Fibroblast of upper back skin (primary cell): ENCODE data around the gene PBX4.

Source experiments
- DNase-seq: peaks from one replicate; pipeline ENCODE4 v3.0.0-alpha.2; 2013

PBX4 gene

DNA sequence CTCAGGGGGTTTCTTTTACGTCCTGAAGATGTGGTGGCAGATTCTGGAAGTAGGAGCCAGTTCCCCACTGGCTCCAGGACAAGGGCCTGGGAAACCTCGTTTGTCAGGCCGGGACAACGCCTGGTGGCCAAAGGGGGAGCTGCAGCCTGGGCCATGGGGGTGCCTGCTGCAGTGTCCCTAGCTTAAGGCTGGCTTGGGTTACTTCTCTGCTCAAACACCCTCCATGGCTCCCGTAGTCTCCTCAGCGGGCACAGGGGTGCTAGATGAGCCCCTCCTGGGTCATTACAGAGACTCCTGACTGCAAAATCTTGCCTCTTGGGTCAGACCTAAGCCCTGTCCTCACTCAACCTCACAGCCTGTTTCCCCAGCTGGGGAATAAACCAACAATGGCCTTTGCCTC, 65.7 kb downstream of the PBX4 start:
- DNase-seq, result no peak

- peak; percentile 26 for DNase-seq
Measured at GRCh38 chr19:19551853-19552192, 66.7 kb downstream of the PBX4 start.

DNA sequence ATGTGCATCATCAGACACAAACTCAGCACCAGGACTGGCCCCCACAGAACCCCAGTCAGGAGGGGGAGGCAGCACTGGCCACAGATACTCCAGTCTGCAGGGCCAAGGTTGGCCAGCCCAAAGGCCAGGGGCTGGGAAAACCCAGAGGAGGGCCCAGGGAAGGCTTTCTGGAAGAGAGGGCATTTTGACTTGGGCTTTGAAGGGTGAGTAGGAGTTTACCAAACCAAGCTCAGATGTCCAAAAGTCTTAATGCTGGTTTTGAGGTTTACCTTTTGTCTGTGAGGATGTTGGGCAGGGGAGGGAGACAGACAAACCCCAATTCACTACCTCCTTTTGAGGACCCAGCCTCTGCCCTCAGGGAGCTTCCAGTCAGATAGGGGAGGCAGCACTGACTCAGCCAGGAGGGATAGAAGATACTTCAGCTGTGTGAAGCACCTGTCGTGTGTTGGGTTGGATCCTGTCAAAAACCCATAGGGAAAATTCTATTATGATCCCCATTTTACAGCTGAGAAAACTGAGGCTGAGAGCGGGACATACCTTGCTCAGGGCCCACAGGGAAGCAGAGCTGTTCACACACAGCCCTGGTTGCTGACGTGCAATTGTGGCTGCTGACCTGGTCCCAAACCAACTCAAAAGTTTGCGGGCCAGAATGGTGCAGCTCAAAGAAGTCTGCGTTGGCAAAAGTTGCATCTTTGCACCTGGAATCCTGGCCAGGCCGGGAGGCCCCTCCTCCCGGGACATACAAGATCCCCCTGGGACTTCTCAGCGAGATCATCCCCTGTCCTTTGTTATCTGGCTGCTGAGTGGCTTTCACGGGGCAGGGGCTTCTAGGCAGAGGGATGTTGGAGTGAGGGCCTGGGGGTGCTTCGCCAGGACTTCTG, 67.3 kb downstream of the PBX4 start:
- DNase-seq, result no peak

DNA sequence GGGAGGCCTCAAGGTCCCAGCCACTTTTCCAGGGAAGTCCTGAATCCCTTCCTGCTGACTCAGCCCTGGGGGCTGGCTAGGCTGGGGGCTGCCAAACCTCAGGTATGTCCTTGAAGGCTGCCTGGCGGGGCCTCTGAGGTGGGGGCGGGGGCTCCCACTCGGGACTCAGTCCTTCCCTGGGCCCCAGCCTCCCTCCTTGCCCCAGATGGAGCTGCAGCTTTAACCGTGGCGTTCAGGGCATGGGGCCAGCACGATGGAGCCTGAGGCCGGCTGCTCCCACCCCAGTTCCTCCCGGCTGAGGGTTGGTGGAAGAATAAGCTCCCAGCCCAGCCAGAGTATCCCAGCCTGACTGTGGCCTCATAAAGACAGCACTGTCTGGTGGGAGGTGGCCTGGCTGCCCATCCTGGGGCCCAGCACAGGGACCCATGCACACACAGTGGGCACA, 68.0 kb downstream of the PBX4 start:
- peak; percentile 94 for DNase-seq

DNA sequence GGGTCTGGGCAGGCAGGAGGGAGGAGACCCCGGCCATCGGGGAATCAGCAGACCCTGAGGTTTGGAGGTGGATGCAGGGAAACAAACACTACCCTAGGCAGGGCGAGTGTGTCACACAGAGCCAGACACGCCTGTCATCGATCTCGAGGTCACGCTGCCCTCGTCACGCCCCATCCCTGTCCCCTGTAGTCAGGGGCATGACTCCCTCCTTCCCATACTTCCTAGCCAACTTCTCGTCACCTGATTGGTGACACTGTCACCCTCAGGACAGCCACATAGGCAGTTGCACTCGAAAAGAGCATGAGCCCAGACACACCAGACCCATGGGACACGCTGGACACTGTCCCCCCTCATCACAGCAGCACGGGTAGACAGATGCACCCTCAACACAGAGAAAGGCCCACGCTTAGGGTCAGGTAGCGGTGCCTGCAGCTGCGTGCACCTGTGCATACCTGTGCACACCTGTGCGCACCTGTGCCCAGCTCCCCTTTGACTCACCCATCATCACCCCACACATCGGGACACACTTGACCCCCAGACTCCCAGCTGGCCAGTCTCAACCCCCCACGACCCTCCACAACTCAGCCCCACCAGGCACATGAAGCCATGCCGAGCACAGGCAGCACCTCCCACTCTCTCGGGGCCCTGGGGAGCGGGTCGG, 68.6 kb downstream of the PBX4 start:
- DNase-seq, result no peak

- peak; percentile 27 for DNase-seq
Measured at GRCh38 chr19:19548915-19549759, 69.3 kb downstream of the PBX4 start.

- DNase-seq, result no peak
Measured at GRCh38 chr19:19547674-19548336, 70.7 kb downstream of the PBX4 start.

GRCh38 chr19:19546751-19547162, 71.7 kb downstream of the PBX4 start:
- DNase-seq, result no peak

DNA sequence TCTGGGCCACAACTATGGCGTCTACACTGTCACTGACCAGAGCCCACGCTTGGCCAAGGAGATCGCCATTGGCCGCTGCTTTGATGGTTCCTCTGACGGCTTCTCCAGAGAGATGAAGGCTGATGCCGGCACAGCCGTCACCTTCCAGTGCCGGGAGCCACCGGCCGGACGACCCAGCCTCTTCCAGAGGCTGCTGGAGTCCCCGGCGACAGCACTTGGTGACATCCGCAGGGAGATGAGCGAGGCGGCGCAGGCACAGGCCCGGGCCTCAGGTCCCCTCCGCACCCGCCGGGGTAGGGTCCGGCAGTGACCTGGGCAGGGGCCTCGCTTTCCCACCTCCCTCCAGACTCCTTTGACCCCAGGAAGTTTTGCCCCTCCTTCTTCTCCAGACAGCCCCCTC, 72.8 kb downstream of the PBX4 start:
- DNase-seq, result no peak

GRCh38 chr19:19544954-19545591, 73.4 kb downstream of the PBX4 start:
- DNase-seq, result no peak

- DNase-seq, result no peak
Measured at GRCh38 chr19:19544257-19544953, 74.1 kb downstream of the PBX4 start.

- DNase-seq, result no peak
Measured at GRCh38 chr19:19543640-19544039, 74.8 kb downstream of the PBX4 start.

DNA sequence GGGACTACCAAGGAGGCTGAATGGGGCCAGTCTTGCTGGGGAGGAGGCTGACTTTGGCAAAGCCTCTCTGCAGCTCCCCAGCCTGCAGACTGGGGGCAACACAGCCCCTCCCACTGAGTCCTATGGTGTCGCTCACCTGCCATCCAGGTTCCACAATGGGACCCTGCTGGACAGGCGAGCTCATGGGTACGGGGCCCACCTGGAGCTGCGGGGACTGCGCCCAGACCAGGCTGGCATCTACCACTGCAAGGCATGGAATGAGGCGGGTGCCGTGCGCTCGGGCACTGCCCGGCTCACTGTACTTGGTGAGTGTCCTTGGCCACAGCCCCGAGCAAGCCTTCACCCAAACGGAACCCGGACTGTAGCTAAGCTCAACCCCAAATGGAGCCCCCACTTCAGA, 75.4 kb downstream of the PBX4 start:
- DNase-seq, result no peak

GRCh38 chr19:19542507-19542906, 76.0 kb downstream of the PBX4 start:
- DNase-seq, result no peak

- no peak for DNase-seq
Measured at GRCh38 chr19:19541616-19542015, 76.9 kb downstream of the PBX4 start.

DNA sequence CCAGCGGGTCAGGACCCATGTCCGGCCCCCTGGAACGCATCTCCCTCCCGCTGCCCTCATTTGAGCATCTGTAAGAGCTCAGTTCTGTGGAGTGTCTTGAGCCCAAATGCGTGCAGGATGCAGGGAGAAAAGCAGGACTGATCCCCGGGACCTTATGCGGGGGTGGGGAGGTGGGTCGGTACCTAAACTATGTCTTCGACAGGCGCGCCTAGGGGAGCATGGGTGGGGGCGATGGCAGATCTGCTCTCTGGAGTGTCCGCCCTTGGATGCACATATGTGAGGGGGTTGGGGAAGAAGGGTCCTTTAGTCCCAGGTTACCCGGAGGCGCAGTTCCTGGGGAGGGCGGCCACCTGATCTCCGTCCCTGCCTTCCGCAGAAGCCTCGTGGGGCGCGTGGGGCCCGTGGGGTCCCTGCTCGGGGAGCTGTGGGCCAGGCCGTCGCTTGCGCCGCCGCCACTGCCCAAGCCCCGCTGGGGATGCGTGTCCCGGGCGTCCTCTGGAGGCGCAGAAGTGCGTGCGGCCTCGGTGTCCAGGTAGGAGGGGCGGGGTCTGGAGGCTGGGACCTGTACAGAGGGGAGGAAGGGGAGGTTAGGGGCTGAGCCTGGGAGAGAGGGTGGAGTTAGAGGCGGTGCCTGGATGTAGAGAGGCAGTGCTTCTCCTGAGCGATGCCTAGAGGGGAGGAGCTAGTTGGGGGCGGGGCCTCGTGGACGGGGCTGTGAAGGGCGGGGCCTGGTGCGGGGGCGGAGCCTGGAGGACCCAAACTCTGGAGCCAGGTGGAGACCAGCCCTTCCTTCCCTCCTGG, 77.6 kb downstream of the PBX4 start:
- DNase-seq, result peak; percentile 33

GRCh38 chr19:19540064-19540714, 78.3 kb downstream of the PBX4 start:
- DNase-seq, result peak; percentile 57

DNA sequence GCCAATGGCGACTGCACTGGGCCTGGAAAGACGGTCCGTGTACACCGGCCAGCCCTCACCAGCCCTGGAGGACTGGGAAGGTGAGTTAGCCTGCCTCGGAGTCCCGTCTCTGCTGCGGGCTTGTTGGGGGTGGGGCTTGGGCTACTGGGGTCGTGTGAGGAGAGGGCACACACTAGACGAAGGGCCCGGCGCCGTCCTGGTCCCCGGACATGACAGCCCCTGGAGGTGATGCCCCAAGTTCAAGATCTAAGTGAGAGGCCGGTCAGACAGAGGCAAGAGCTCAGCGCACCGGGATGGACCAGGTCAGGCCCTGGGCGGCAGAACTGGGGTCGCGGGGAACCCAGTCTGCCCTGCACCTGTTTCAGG, 78.8 kb downstream of the PBX4 start:
- DNase-seq, result no peak

DNA sequence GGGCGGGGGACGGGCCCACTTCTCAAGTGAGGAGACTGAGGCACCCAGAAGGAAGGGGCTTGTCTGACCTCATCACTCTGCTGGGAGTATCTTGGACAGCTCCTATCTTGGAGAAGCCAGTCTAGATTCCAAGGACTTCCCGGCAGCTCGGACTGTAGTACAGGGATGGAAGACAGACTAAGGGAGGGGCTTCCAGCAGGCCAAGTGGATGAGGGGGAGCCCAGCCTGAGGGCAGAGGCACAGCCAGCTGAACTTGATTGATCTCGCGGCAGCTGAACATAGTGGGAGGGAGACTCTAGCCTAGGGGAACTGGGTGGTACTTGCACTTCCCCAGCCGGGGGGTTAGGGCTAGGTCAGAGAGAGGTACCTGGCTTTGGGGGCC, 79.7 kb downstream of the PBX4 start:
- DNase-seq, result no peak

DNA sequence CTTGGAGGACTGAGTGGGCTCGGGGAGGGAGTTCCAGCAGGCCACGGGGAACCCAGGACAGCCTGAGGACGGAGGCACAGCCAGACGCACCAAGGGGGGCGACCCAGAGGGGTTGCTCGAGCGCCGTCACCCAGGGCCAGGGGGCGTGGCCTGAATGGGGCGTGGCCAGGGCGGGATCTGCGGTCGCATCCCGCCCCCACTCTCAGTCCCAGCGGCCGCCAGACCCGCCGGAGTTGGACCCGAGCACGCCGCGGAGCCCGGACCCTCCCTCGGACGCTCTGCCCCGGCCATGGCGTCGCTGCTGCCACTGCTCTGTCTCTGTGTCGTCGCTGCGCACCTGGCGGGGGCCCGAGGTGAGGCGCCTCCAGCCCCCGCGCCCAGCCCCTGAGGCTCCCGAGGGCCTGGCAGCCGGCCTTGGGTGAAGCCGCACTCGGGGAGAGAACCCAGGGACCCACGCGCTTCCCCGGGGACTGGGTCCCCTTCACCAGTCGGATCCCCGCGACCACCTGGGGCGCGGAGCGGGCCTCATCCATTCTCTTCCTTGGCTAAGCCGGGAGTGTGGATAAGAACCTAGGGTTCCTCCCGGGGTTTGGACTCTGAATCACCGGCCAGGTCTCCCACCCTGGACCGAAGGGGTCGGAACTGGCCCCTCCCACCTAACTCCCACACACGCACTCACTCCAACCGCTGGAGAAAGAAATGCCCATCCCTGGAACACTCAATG, 80.3 kb downstream of the PBX4 start, which contains the start of gene CILP2:
TSS of gene CILP2 (plus strand) at position 205 of the 724 bp plus-strand sequence. CDS start at position 290, 85 bp downstream.
- DNase-seq, result no peak
